HG03342 (cell line): ENCODE results near the gene DOCK1.
"Not testable (repeated sequence)": the region's sequence is repeated elsewhere in the genome, so short reads cannot be mapped to it uniquely, and the experiment has no call there.

Experiments used
- ATAC-seq: cut with Tn5 transposase; IDR thresholded peaks from one replicate; pipeline ENCODE4 v1.9.1; 2021; ENCODE audit warnings: mild to moderate bottlenecking, moderate library complexity; ENCODE audit not compliant: unreplicated experiment

The DOCK1 gene

GRCh38 chr10:126924180-126924914 lies 19.1 kb downstream of the DOCK1 start:
- no peak for ATAC-seq

- ATAC-seq: no peak
Observed at GRCh38 chr10:126924915-126925300, 19.7 kb downstream of the DOCK1 start.

- no peak for ATAC-seq
Observed at GRCh38 chr10:126926568-126926967, 21.3 kb downstream of the DOCK1 start.

GRCh38 chr10:126927799-126928198 lies 22.6 kb downstream of the DOCK1 start:
- no peak for ATAC-seq

GRCh38 chr10:126928274-126928673 lies 23.0 kb downstream of the DOCK1 start:
- ATAC-seq: no peak

- no peak for ATAC-seq
Observed at GRCh38 chr10:126929391-126929790, 24.2 kb downstream of the DOCK1 start.

- ATAC-seq: no peak
Observed at GRCh38 chr10:126930131-126930882, 25.1 kb downstream of the DOCK1 start.

- no peak for ATAC-seq
Observed at GRCh38 chr10:126930883-126931503, 25.8 kb downstream of the DOCK1 start.

GRCh38 chr10:126931544-126931943 lies 26.3 kb downstream of the DOCK1 start:
- ATAC-seq: no peak

GRCh38 chr10:126932516-126932915 lies 27.3 kb downstream of the DOCK1 start:
- no peak for ATAC-seq

GRCh38 chr10:126933116-126933515 lies 27.9 kb downstream of the DOCK1 start:
- no peak for ATAC-seq

GRCh38 chr10:126935263-126935946 lies 30.2 kb downstream of the DOCK1 start:
- no peak for ATAC-seq

- no peak for ATAC-seq
Observed at GRCh38 chr10:126937026-126937425, 31.8 kb downstream of the DOCK1 start.

GRCh38 chr10:126938121-126938520 lies 32.9 kb downstream of the DOCK1 start:
- ATAC-seq: not testable (repeated sequence)

- no peak for ATAC-seq
Observed at GRCh38 chr10:126939706-126940105, 34.5 kb downstream of the DOCK1 start.

GRCh38 chr10:126940670-126941310 lies 35.6 kb downstream of the DOCK1 start:
- ATAC-seq: no peak

GRCh38 chr10:126944191-126944590 lies 39.0 kb downstream of the DOCK1 start:
- ATAC-seq: no peak

- no peak for ATAC-seq
Observed at GRCh38 chr10:126945351-126946030, 40.3 kb downstream of the DOCK1 start.

- ATAC-seq: no peak
Observed at GRCh38 chr10:126946746-126947145, 41.5 kb downstream of the DOCK1 start.
